Pancreas (tissue), 10 donors: ENCODE data around the gene TRAK1. TPM values are rescaled to one million over a fixed set of nuclear protein-coding genes. Genes with fewer than 3 reads are reported as not detected.

Experiments used
- ATAC-seq, 4 donors: fragments of 200-7000 bp; cut with Tn5 transposase; one replicate each; pipeline versions ENCODE4 v1.8.0 to v1.9.1; 2020; ENCODE audit warnings: mild to moderate bottlenecking in 4 of 4, moderate library complexity in 4 of 4
- DNase-seq, 6 donors: peaks; one replicate each; pipeline ENCODE4 v3.0.0-alpha.2; 2020
- FAIRE-seq: peaks from 2 replicates; lab custom pipeline; 2012; peaks lifted over from hg19 to GRCh38; lab: Jason Lieb, UNC
- H3K27ac ChIP-seq, 4 donors: fragments of 200-600 bp; sonication (generic); 1 replicate in 3 of 4; 2 replicates in 1 of 4; pipeline versions ENCODE4 v1.5.0 to v1.8.0; 2020
- H3K27me3 ChIP-seq, 4 donors: fragments of 200-600 bp; one replicate each; pipeline ENCODE4 v1.8.0; 2021
- H3K36me3 ChIP-seq, 3 donors: fragments of 200-600 bp; sonication (generic) in 1 of 3; one replicate each; pipeline versions ENCODE4 v1.5.0 to v1.8.0; 2020 to 2021
- H3K4me1 ChIP-seq, 3 donors: fragments of 200-600 bp; one replicate each; pipeline ENCODE4 v1.8.0; 2021
- H3K4me3 ChIP-seq, 4 donors: fragments of 200-600 bp; sonication (generic) in 2 of 4; one replicate each; pipeline versions ENCODE4 v1.5.0 to v1.8.0; 2020 to 2021
- H3K9me3 ChIP-seq, 4 donors: fragments of 200-600 bp; one replicate each; pipeline ENCODE4 v1.8.0; 2021
- WGBS, 2 donors: extraction: QIAGEN DNeasy Blood & Tissue Kit; methylation state at CpG; one replicate each; pipeline ENCODE4 v1.1.7; 2013; 5-methylcytosine and 5-hydroxymethylcytosine counted together
- intact Hi-C, 3 donors: fragments of 100-400 bp; cut with DNase I; formaldehyde crosslinking; loops; one replicate each; pipeline versions ENCODE4 v1.11.1 to v1.14.2; 2022
- polyA plus RNA-seq, 2 donors: library from polyadenylated mRNA; stranded (reverse); fragments of 200-250 nt; gene quantifications; one replicate each; pipeline ENCODE4 v1.2.3, GENCODE V29; 2013
- total RNA-seq, 6 donors: library from RNA; stranded (reverse); fragmentation: NEBNext Ultra II Directional in 4 of 6; extraction: Animal tissue kit (Norgen Biotek cat#: 25700) in 4 of 6; gene quantifications; one replicate each; pipeline versions ENCODE4 v1.2.1 to v1.2.4, GENCODE V29; 2021 to 2023
- TF ChIP-seq, protein P1 (sequence below), 4 donors: fragments of 200-600 bp; sonication (generic) in 3 of 4; IDR thresholded peaks; one replicate each; pipeline versions ENCODE4 v1.5.0 to v1.8.0; 2021; ENCODE audit warnings: antibody characterized with exemption in 4 of 4
- donor health status: healthy with polysubstance abuse.
- donor health status: DM: no; HTN: no; CAD: no; lungs with moderate emphysema.
- donor health status: DM: no; HTN: no; CAD: no.
- donor health status: control.
- donor health status: control.
- donor health status: Bipolar disorder and iron deficiency.
- donor health status: DM: yes; HTN: yes; CAD: no.
- donor health status: DM: no; HTN: no; CAD: no.
- donor health status: DM: no; HTN: no; CAD: no.
- donor health status: DM: yes; HTN: yes; CAD: no.

Gene TRAK1
- total and polyA plus RNA-seq, 8 donors: 9.3 to 24.3 (median 11.7) TPM

DNA sequence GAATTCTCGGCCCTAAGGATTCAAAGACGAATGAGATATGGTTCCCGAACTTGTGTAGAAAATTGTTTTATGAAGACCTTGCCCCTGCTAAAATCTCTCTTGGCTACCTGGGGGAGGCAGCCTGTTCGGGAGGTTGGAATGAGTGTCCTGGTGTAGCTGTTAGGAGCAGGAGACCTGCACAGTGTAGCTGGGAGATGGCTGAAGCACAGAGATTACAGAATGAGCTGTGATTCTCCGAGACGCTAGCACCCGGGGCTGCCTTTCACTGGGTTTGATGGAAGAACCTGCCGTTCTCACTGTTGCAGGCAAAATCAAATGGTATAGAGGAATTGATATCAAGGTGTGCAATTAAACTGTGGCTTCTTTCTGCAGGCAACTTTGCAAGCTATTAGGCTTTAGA lies 68.0 kb downstream of the TRAK1 start:
- H3K27me3 ChIP-seq: no peaks in the 10 kb centered on the region
- TF ChIP-seq, protein P1, sequence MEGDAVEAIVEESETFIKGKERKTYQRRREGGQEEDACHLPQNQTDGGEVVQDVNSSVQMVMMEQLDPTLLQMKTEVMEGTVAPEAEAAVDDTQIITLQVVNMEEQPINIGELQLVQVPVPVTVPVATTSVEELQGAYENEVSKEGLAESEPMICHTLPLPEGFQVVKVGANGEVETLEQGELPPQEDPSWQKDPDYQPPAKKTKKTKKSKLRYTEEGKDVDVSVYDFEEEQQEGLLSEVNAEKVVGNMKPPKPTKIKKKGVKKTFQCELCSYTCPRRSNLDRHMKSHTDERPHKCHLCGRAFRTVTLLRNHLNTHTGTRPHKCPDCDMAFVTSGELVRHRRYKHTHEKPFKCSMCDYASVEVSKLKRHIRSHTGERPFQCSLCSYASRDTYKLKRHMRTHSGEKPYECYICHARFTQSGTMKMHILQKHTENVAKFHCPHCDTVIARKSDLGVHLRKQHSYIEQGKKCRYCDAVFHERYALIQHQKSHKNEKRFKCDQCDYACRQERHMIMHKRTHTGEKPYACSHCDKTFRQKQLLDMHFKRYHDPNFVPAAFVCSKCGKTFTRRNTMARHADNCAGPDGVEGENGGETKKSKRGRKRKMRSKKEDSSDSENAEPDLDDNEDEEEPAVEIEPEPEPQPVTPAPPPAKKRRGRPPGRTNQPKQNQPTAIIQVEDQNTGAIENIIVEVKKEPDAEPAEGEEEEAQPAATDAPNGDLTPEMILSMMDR (IDR thresholded peaks at IDR 0.05): no peak
- WGBS, 2 donors: 47 to 55% methylated on average over 8 of the region's 8 CpGs
- no peak for ATAC-seq
- H3K27ac ChIP-seq: no peak overlapping the region
- no peaks in the 10 kb centered on the region for H3K9me3 ChIP-seq
- no peaks in the 10 kb centered on the region for H3K36me3 ChIP-seq
- intact Hi-C loops: no loop called here
- H3K4me1 ChIP-seq: peaks cover 4 to 9% (median 7%) of the 10 kb centered on the region in 3 donors
- no peak for DNase-seq
- FAIRE-seq: no peak
- peak overlapping the region in 1 of 4 donors; percentile 10 for H3K4me3 ChIP-seq

DNA sequence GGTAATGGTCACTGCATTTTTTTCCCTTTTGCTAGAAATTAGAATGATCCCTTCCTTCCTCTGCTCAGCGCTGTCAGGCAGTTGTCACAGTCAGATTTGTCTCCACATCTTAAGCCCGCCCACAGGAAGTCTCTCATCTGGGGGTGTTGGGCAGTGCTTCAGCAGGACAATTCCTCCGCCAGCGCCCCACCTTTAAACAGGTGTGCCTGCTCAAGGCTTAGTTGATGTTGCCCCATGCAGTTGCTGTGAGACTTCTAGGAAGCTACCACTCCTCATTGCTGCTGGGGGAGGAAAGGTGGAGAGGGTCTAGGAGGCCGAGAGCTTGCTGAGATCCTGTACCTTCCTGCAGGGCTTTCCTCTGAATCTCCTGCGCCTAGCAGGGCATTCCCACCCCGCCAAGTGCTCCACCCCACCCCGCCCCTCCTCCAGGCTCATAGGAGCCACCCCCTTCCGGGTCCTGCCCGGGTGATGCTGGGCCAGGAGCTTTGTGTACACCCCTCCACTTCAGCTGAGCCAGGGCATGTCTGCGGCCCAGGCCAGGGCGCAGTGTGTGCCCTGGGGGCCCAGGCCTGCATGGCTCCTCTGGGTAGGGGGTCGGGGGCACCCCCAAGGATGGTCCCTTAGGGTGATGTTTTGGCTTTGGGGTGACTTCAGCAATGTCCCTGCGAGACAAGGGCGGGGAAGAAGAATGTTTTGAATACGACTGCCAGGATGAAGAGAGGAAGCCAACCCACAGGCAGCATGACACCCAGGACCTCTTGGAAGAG lies 68.7 kb downstream of the TRAK1 start:
- Histone ChIP-seq H3K4me1 (peaks cover 11 to 17% (median 15%) of the 10 kb centered on the region in 3 donors), H3K27ac (peak overlapping the region in 3 of 4 donors; percentile 11 to 53 (median 42)), H3K9me3 (no peaks in the 10 kb centered on the region), H3K4me3 (peak overlapping the region in 2 of 4 donors; percentile 4 to 10), H3K36me3 (no peaks in the 10 kb centered on the region), H3K27me3 (no peaks in the 10 kb centered on the region)
- ATAC-seq: peak; percentile 89 to 97 (median 93)
- 24 to 37% methylated on average over 16 of the region's 16 CpGs for WGBS, 2 donors
- TF ChIP-seq, protein P1 (IDR thresholded peaks at IDR 0.05): no peak
- FAIRE-seq: no peak
- DNase-seq: peak; percentile 67 to 79 (median 70)
- intact Hi-C loops: no loop called here

DNA sequence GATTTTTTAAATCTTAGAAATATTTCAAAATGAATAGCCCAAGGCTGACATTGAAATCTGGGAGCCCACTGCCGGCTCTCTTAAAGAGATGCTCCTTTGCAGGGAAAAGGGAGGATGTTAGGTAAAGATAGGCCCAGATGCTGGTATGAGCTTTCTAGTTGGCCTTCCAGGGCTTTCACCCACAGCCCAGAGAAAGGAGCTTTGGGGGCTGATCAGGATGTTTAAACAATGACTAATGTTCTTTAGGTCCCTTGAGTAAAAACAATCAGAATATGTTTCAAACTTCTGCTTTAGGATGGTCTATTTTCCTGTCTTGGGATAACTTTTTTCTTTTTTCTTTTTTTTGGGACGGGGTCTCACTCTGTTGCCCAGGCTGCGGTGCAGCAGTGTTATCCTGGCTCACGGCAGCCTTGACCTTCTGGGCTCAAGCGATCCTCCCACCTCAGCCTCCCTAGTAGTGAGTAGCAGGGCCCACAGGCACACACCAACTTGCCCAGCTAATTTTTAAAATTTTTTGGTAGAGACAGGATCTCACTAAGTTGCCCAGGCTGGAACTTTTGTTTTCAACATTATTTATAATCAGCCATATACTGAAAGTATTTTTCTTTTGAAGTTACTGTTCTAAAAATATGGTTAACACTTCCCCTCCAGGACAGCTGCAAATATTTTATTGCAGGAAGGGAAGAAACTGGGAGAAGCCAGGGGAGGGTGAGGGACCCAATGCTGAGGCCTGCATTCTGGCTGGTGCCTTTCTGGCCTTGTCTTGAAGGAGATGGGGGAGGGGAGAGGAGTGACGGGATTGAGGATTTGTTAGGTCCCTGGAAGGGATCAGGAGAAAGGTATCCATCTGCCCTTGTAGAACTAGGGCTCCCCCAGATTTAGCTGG lies 70.1 kb downstream of the TRAK1 start:
- 91 to 92% methylated on average over 6 of the region's 6 CpGs for WGBS, 2 donors
- TF ChIP-seq, protein P1 (IDR thresholded peaks at IDR 0.05): no peak
- no peaks in the 10 kb centered on the region for H3K9me3 ChIP-seq
- intact Hi-C loops: no loop called here
- H3K27me3 ChIP-seq: no peaks in the 10 kb centered on the region
- H3K4me1 ChIP-seq: peaks cover 13 to 18% (median 16%) of the 10 kb centered on the region in 3 donors
- no peaks in the 10 kb centered on the region for H3K36me3 ChIP-seq
- DNase-seq: no peak
- ATAC-seq: no peak
- no peak for FAIRE-seq
- H3K4me3 ChIP-seq: no peak overlapping the region
- H3K27ac ChIP-seq: no peak overlapping the region

DNA sequence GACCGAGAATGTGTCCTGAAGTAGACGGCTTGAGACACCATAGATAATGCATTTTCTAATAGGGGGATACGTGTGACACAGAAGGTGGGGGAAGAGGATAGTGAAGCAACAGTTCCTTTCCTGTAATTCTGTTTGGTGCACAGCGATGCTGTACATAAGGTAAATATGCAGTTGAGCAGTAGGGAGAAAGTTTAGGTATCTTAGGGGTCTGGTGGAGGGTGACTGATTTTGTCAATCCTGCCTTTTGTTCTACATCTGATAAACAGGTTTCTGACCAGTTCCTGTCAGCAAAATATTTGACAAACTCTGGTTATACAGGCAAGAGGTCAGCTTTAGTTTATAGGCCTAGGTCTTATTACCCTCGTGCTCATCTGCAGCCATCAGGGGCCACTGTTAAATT lies 71.3 kb downstream of the TRAK1 start:
- ATAC-seq: no peak
- Histone ChIP-seq H3K27ac (no peak overlapping the region), H3K9me3 (no peaks in the 10 kb centered on the region), H3K27me3 (no peaks in the 10 kb centered on the region), H3K36me3 (no peaks in the 10 kb centered on the region), H3K4me3 (no peak overlapping the region), H3K4me1 (peaks cover 13 to 22% (median 16%) of the 10 kb centered on the region in 3 donors)
- no peak for FAIRE-seq
- no peak for DNase-seq
- intact Hi-C loops: no loop called here
- 95% methylated on average over 5 of the region's 5 CpGs for WGBS, 2 donors
- TF ChIP-seq, protein P1 (IDR thresholded peaks at IDR 0.05): no peak
